LHCN-M2 (cell line): Measurements from ENCODE around the gene RPN1. TPM values are rescaled to one million over a fixed set of nuclear protein-coding genes. Genes with fewer than 3 reads are reported as not detected.
A peak's percentile ranks its signal among the peaks of the same experiment; 100 is the strongest.
"Not testable (repeated sequence)": the region's sequence is repeated elsewhere in the genome, so short reads cannot be mapped to it uniquely, and the experiment has no call there.

Experiments
- DNase-seq: peaks from one replicate; pipeline ENCODE4 v3.0.0-alpha.2; 2012; ENCODE audit warnings: low read depth
- total RNA-seq: library from RNA; depleted of rRNA; stranded (reverse); fragments of >200 nt; gene quantifications from 2 replicates; pipeline ENCODE4 v1.2.3, GENCODE V29; 2014

Gene RPN1
- total RNA-seq, 1 experiment from 2014 or later: 339 TPM

GRCh38 chr3:128653383-128653992 lies 2.9 kb upstream of the RPN1 start:
- DNase-seq: not testable (repeated sequence)

- DNase-seq: no peak
Measured at GRCh38 chr3:128648940-128649663, 1.5 kb downstream of the RPN1 start.

DNA sequence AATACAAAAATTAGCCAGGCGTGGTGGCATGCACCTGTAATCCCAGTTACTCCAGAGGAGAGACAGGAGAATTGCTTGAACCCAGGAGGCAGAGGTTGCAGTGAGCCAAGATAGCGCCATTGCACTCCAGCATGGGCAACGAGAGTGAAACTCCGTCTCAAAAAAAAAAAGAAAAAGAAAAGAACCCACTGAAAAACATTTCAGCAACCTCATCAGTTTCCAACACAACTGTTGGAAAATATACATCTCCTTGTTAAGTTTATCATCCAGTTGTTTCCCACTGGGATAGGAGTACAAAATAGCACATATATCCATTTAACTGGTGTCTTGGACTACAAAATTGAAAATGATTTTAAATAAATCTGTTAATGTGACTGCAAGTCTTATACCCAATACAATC lies 2.2 kb downstream of the RPN1 start:
- no peak for DNase-seq

DNA sequence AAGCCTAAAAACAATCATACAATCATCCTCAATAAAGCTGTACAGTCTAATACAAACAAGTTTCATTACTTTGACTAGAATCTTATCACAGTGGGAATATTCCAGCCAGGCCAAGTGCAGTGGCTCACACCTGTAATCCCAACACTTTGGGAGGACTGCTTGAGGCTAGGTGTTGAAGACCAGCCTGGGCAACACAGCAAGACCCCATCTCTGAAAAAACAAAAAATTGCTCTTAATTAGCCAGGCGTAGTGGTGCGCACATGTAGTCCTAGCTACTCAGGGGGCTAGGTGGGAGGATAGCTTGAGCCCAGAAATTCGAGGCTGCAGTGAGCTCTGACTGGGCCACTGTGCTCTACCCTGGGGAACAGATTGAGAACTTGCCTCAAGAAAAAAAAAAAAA lies 3.3 kb downstream of the RPN1 start:
- DNase-seq: no peak

DNA sequence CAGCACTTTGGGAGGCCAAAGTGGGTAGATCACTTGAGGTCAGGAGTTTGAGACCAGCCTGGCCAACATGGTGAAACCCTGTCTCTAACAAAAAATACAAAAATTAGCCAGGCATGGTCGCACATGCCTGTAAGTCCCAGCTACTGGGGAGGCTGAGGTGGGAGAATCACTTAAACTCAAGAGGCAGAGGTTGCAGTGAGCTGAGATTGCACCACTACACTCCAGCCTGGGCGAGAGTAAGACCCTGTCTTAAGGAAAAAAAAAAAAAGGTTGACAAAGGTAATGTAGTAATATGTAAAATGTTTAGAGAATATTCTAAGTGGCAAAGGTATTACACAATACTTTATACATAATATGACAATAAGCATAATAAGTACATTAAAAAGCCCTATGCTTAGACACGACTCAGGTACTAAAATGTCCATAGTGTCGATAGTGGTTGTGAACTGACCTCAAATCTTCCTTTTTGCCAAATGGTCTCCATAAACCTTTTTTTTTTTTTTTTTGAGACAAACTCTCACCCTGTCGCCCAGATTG lies 16.5 kb downstream of the RPN1 start:
- DNase-seq: no peak

- no peak for DNase-seq
Measured at GRCh38 chr3:128632301-128632700, 18.3 kb downstream of the RPN1 start.

- no peak for DNase-seq
Measured at GRCh38 chr3:128629936-128630335, 20.7 kb downstream of the RPN1 start.

DNA sequence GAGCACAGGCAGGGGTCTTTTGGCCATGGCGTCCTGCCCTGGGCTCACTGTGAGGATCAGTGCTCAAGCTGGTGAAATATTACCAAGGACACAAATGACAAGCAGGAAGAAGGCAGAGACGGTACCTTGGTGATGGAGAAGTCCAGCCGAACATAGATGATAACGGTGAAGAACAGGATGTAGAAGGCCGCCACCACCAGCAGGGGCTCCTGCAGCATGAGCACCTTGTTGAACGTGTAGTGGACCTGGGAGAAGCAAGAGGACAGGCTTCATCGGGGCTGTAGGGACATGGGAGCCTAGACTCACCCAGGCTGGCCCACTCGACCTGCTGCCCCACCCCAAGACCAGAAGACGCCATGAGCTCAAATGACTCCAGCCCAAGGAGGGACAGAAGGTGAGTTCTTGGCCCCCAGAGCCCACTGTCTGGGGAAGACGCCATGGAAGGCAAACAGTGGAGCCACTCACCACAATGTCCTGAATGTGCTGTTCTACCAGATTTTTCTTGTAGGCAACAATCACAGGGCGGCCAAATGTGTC lies 25.1 kb downstream of the RPN1 start:
- DNase-seq: no peak

DNA sequence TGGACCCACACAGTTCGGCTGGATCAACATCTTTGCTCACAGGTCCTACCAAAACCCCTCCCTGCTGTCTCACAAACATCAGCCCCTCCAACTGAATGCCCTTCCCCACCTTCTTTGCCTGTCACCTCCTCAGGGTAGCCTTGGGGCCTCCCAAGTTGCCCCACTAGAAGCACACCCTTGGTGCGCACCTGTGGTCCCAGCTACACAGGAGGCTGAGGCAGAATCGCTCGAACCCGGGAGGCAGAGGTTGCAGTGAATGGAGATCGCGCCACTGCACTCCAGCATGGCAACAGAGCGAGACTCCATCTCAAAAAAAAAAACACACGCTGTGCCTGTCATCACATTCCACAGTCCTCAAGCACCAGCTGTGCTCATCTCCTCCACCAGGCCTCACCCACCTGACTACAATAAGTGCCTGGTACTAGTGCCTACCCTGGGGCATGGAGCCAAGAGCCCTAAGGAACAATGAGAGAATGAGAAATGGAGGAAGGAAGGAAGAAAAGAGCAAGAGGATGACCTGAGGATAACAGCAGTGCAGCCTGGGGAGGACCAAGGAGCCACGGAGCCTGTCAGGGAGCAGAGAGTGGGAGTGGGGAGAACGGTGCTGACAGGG lies 26.0 kb downstream of the RPN1 start:
- peak; percentile 12 for DNase-seq

DNA sequence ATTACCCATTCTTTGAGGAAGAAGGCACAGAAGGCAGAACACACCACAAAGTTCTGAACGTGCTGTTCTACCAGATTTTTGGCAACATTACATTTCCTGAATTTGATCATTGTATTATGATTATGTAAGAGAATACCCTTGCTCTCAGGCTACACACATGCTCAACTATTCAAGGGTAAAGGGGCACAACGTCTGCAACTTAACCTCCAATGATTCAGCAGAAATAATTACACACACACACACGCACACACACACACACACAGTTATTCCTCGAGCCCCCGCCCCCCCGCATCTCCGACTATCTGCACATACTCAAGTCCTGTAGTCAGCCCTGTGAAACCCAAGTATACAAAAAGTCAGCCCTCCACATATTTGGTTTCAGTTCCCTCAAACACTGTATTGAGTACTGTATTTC lies 26.8 kb downstream of the RPN1 start:
- DNase-seq: peak; percentile 60

DNA sequence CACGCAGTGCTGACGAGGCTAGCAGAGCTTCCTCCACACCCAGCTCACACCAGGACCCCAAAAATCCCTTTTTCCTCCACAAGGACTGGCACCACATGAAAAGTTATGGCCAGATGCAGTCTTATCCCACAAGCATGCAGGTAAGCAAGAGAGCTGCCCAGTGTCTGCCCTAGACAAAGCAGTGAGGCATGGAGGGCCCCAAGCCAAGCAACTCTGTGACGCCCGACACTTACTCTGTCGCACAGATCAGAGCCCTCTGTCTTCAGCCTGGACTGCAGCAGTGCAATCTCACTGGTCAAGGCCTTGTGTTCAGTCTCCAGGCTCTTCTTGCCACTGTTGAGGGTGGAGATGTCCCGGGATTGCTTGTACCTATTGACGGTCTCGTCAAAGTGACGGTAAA lies 28.7 kb downstream of the RPN1 start:
- DNase-seq: no peak

DNA sequence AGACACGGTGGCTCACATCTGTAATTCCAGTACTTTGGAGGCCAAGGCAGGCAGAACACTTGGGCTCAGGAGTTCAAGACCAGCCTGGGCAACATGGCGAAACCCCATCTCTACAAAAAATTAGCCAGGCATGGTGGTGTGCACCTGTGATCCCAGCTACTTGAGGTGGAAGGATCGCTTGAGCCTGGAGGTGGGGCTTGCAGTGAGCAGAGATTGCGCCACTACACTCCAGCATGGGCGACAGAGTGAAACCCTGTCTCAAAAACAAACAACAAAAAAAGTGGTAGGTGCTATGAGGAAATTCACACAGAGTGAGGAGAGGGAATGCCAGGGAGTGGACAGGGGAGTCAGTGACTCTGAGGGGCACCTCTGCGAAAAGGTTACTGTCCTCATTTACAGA lies 29.4 kb downstream of the RPN1 start:
- no peak for DNase-seq

GRCh38 chr3:128620268-128620691 lies 30.3 kb downstream of the RPN1 start:
- no peak for DNase-seq

DNA sequence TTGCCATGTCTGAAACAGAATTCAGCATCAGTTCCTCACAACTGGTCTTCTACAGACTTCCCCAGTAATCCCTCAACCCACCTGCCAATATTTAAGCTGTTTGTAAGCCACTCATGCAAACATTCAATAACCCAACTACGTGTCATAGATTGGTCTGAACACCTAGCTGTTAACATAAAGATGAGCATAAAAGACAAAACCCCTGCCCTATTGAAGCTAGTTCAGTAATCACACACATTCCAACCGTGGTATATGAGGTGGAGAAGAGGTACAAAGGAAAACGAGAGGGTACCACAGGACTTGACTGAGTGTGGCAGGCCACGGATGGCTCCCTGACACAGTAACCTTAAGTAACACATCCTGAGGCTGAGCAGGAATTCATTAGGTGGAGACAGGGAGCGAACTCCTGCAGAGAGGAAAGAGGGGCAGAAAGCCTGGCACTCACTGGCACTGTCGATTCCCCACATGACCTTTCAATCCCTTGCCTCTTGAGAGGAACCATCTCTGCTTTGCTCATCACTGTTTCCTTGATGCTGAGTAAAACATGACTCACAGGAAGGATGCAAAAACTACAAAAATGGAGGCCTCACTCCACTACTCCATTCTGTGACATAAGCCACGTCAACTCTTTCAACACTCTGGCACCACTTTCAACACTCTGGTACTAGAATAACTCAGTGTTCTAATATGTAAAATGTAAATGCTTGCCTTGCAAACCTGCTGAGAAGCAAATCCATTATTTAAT lies 31.3 kb downstream of the RPN1 start:
- DNase-seq: peak; percentile 86

GRCh38 chr3:128618398-128618726 lies 32.3 kb downstream of the RPN1 start:
- no peak for DNase-seq

DNA sequence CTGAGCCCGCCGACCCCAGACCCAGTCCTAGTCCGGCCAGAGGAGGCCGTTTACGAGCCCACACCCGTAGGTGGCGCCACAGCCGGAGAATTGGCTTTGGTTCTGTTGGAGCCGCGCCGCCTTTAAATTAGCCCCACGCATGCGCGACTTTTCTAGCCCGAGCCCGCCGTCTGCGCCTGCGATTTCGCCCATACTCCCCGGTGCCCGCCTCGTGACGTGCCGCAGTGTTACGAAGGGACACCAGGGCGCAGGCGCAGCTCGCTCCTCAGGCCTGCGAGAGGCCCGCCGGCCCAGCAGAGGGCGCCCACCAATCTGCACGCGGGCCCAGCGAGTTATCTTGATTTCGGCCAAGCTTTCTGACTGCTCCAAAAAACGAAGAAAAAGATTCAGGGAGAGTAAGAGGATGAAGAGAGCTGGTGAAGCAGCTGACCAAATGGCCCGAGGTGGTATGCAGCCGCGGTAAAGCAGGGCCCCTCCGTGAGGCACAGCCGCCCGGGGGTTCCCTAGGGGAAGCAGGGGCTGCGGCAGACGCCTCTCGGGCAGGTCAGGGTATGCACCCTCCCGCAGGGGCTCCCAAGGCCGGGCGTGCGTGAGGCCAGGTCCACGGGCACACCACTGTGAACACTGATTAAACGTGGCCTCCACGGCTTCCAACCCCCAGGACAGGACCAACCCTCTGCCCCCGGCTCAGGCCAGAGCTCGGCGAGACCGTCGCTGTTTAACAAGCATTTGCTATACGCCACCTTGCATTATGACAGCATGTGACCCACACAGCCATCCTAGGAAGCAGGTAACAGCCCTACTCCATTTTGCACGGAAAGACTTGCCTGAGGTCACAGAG lies 32.8 kb downstream of the RPN1 start:
- DNase-seq: peak; percentile 93

GRCh38 chr3:128617270-128617556 lies 33.4 kb downstream of the RPN1 start:
- DNase-seq: no peak

DNA sequence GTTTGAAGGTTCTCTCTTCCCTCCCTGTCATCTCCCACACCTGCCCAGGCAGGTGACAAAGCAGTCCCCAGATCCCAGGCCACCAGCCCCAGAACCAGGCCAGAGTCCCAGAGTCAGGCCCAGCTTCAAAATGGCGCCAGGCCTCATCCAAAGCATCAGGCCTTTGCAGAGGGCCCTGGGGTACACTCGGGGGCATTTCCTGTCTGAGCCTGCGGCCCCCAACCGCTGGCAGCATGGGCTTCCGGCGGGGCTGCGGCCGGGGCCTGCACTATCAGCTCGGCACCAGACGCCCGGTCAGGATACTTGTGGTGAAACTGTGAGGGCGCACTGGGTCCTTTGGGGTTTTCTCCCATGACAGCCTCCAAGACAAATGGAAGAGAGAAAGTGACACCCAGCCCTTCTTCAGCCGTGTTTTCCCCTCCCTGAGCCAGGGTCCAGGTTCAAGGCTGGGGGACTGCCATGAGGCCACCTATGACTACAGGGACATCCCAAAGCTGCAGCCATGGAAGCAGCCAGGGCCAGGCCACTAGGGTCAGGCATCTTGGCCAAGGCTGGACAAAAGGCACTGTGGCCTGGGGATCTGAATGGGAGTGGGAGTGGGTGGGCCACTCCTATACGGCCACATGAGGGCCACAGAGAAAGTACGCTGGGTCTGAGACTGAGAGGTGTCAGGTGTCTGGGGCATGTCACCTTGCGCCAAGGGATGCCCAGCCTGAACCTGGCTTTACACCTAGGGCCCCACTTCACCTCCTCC lies 33.9 kb downstream of the RPN1 start:
- no peak for DNase-seq

- DNase-seq: no peak
Measured at GRCh38 chr3:128614076-128614475, 36.5 kb downstream of the RPN1 start.

- no peak for DNase-seq
Measured at GRCh38 chr3:128613083-128613829, 37.4 kb downstream of the RPN1 start.
